GM19455 (cell line): ENCODE measurements around the gene COL23A1.

Experiments used
- ATAC-seq: cut with Tn5 transposase; IDR thresholded peaks from one replicate; pipeline ENCODE4 v1.9.1; 2021; ENCODE audit not compliant: unreplicated experiment

COL23A1 gene

DNA sequence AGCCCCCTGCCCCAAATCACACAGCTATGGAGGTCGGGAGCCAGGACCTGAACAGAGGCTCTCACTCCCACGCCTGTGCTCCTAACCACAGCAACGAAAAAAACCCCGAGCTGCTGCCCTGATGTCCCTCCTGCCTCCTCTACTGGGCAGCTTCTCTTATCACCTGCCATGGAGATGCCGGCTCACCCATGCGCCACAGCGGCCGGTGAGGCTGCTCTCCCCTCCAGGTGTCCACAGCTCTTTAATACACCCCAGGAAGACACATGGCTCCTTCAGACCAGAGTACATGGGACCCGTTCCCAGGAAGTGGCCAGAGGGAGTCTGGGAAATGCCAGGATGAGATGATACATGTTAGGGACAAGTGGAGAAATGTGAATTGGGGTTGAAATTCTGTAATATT is 110.9 kb downstream of the COL23A1 start:
- ATAC-seq: no peak

GRCh38 chr5:178478370-178478769 is 111.8 kb downstream of the COL23A1 start:
- no peak for ATAC-seq

- ATAC-seq: no peak
These were observed 112.4 kb downstream of the COL23A1 start for GRCh38 chr5:178477802-178478201.

DNA sequence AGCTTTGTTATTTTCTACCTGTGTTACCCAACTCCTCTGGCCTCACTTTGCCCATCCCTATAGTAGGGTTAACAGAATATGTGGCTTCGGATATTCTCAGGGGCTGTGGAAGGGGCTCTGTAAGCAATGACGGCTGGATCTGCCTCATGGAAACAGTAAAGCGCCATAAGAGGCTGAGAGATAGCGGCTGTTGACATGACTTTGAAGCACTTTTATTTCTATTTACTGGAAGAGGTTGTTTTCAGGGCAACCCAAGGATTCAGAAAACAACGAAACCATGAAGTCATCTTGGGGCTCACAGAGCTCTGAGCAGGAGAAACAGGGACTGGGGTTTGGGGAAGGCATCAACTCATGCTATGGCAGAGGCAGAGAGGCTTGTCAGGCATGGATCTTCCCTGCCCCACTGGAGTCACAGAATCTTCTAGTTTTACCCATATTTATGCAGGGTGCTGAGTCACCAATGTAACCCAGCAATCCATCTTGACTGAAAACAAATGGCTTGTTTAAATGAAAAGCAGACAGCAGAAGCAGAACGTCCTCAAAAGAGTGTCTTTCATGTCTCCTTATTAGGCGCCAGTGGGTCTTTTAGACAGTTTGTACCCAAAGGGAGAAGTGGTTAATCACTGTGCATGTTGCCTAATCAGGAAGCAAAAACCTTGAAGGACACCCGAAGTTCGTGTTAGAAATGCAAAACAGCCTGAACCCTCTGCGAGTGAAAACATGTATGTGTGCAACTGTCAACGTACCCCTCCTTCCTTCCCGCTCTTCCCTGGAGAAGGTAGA is 113.0 kb downstream of the COL23A1 start:
- no peak for ATAC-seq

DNA sequence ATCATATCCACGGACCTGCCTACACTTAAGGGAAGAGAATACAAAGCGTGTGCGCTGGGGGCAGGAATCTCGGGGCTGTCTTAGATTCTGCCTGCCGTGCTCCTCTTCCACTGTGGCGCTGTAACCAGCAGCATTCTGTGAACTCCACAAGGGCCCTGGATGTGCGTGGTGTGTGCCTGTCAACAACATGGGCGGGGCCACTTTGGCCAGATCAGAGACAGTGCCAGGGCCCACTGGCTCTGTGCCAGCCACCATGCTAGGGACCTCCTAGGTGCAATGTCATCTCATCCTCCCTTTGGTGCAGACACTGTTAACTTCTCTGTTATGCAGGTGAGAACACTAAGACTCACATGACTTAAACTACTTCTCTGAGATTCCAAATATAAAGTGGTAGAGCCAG is 113.7 kb downstream of the COL23A1 start:
- no peak for ATAC-seq

DNA sequence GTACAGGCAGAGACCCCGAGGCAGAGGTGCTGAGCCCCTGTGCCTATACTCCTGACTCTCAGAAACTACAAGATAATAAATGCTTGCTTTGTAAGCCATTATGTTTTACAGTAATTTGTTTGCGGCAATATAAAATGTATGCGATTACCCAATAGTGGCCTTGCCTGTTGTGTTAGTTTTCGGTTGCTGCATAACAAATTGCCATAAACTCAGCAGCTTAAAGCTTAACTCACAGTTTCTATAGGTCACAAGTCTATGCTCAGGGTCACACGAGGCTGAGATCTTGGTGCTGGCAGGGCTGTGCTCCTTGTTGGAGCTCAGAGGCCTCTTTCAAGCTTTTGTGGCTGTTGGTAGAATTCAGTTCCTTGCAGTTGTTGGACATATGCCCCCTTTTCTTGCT is 114.8 kb downstream of the COL23A1 start:
- ATAC-seq: no peak

DNA sequence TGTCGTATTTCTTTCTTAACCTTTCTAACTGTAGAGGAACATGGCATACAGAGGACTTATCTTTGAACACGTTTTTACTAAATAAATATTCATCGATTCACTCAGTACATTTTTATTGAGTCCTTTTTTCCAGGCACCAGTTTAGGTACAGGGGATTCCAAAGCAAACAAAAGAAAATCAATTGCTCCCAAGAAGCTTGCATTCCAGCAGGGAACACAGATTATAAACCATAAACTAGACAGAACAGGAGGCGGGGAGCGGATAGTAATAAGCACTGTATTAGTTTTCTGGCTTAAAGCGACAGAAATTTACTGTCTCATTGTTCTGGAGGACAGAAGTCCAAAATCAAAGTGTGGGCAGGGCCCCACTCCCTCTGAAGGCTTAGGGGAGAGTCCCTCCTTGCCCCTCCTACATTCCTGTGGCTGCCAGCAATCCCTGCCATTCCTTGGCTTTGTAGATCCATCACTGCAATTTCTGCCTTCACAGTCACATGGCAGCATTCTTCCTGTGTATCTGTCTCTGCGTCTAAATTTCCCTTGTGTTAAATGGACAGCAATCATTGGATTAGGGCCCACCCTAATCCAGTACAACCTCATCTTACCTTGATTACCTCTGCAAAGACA is 115.5 kb downstream of the COL23A1 start:
- ATAC-seq: no peak

- ATAC-seq: no peak
These were observed 116.3 kb downstream of the COL23A1 start for GRCh38 chr5:178473854-178474253.

DNA sequence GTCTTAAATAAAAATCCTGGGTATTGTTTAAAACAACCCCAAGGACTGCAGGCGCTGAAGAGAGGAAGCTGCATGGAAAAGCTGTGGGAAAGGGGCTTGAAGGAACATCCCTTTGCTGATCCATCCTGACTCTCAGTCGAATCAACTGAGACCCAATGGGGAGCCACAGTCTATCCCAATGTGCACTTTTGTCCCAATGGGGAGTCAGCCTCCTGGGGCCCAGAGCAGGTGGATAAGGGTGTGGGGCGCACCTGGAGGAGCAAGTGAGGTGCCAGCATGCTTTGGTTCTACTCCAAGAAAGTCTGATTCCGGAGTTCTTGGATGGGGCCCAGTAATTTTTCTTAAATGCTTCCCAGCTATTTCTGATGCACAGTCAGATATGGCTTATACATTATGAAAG is 118.1 kb downstream of the COL23A1 start:
- ATAC-seq: no peak

- ATAC-seq: no peak
These were observed 118.5 kb downstream of the COL23A1 start for GRCh38 chr5:178471711-178472110.

- ATAC-seq: no peak
These were observed 119.5 kb downstream of the COL23A1 start for GRCh38 chr5:178470760-178471025.

DNA sequence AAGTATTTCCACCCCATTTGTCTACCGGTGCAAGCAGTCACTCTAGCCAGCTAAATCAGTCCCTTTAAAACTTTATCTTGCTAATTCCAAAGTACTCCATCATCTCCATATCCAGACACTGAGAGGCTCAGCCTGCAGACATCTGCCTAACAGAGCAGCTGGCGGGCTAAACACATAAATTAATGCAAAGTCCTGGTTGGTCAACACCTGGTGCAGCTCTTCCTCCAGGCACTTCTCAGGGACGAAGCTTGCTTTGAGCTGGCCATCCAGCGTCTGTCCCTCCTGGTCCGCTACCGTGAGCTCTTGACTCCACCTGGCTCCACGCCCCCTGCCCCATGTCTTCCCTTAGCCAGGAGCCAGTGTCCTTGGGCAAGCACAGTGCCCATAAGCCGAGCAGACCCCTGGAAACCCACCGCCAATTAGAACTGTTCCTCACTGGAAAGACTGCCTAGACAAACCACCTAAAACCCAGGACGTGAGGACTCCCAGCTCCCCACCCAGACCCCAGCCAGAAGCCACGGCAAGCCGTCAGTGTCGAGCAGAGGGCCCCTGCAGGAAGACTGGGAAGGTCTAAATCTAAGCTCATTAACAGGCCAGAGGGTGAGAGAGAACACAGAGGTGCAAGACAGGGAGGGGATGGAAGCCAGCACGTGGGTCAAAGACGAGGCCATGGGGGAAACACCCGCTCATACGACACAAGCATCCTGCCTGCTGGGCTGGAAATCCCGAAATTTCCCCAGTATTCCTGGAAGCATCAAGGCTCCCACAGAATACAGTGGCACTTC is 120.0 kb downstream of the COL23A1 start:
- no peak for ATAC-seq

DNA sequence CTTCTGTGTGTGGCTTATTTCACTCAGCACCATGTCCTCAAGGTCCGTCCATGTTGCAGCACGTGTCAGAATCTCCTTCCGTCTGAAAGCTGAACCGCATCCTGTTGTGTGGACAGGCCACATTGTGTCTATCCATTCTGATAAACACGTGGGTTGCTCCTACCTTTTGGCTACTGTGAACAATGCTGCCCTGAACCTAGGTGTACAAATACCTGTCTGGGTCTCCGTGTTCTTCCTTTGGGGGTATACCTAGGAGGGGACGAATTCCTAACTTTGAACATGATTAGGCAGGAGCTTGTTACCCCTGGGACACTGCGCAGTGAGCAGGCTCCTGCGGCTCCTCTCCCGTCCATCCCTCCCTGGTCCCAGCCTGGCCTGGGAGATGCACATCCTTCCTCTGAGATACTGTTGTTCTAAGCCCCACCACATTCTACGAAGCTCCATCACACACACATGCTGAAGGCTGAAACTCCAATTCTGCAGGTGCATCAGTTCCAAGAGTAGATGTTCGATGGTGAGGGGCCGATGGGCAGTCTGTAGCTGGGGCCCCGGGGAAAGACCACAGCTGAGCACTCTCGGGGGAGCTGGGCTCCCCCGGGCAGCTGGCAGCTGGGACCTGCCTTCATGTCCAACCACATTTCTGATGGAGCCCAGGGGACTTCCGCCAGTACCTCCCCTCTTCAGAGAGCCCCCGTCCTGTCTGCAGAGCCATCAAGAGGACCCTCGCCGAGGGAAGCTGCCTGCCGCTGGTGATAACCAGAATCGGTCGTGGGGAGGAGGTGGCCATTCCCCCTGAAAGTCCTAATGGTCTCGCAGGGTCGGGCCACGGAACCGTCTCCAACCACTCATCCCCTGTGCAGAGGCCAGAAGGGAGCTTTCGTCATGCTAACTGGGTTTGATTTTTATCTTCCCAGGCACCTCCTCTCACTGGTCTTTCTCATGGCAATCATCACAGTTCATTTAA is 120.9 kb downstream of the COL23A1 start:
- no peak for ATAC-seq

GRCh38 chr5:178468196-178468685 is 122.0 kb downstream of the COL23A1 start:
- ATAC-seq: no peak

GRCh38 chr5:178467568-178468195 is 122.5 kb downstream of the COL23A1 start:
- no peak for ATAC-seq

DNA sequence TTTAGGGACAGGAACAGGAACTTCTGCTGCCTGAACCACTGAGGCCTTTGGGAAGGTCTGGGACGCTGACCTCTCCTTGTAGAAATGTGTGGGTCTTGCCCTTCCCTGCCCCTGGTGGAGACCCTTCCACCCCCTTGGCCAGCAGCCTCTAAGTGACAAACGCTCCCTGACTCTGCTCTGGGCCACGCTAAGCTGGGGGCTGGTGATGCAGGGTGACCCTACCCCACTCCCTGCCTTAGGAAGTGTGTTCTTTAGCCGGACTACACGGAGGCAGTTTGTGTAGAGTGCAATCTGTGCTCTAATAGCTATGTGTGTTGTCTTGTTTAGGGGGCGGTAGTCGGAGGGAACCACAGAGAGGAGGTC is 123.0 kb downstream of the COL23A1 start:
- ATAC-seq: no peak

DNA sequence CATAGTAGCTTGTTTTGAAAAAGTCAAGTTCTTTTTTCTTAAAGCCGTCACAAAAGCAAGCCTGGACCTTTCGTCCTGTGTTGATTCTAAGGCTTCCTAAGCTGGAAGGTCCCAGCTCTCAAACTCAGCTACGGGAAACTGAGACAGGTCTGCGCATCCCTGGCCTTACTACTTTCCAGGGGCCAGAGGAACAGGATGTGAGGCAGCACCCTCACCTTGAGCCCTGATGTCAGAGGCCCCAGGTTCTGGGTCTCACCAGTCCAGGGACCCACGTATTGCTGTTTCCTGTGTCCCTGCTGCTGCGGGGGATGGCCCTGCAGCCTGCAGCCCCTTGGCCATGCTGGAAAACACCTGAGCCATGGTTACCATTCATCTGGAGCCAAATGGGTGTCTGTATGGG is 123.9 kb downstream of the COL23A1 start:
- ATAC-seq: no peak

DNA sequence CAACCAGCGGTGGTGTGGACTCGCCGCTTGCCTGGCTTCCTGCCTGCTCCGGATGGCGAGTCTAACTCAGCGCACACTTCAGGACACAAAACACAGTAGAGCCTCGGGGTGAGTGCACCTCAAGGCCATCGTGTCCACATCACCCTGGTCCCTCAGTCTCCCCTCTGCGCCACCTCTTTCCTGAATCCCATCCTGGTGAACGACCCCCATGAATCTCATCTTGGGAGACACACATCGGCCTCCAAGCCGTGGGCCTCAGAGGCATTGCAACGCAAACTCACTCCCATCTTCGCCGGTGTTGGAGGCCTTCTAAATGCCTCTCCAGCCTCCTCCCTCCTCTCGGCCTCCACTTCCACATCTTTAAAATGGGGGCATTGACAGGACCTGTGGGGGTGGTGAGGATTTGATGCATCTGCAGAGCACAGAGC is 124.3 kb downstream of the COL23A1 start:
- ATAC-seq: no peak

DNA sequence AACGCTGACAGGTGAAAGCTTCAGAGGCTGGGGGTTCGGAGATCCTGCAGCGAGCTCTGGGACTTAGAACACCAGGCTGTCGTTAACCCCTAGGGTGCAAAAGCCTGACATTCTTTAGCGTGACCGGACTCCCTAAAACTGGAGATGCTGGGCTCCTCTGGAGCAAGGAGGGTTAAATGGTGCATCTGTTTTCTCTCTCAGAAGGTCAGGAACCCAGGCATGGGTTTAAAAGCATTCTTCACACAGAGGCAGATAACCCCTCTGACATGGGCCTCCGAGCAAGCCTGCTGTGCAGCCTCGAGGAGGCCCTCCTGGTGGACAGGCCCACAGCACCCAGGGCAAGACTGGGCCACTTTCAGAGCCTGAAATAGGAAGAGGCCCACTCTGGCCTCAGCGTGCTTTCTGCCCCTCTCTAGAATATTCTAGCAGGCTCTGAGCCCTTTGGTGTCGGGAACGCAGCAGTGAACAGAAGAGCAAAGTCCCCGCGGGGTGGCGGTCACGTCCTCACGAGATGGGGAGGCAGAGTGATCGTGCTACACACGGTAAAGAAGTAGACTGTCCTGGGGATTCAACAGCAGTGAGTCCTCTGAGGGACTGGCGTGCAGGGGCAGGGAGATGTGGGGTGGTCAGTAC is 124.8 kb downstream of the COL23A1 start:
- ATAC-seq: no peak

- ATAC-seq: no peak
These were observed 125.7 kb downstream of the COL23A1 start for GRCh38 chr5:178464431-178465048.
